Amniotic stem cell (primary cell): ENCODE measurements around the gene HTR3A.
"Not testable (repeated sequence)": the region's sequence is repeated elsewhere in the genome, so short reads cannot be mapped to it uniquely, and the experiment has no call there.

Experiments
- DNase-seq: peaks from one replicate; lab custom pipeline; 2025; lab: John Stamatoyannopoulos, UW

Gene HTR3A

GRCh38 chr11:113974741-113975470, at the start of gene HTR3A:
HTR3A (plus strand) TSS chr11:113975108; CDS start chr11:113975326, 218 bp downstream.
- DNase-seq, result no peak

GRCh38 chr11:113926273-113927197, 48.4 kb upstream of the HTR3A start:
- DNase-seq, result no peak

GRCh38 chr11:113928311-113928710, 46.6 kb upstream of the HTR3A start:
- no peak for DNase-seq

- DNase-seq, result no peak
Observed at GRCh38 chr11:113932788-113933187, 42.1 kb upstream of the HTR3A start.

GRCh38 chr11:113934193-113934592, 40.7 kb upstream of the HTR3A start:
- DNase-seq, result not testable (repeated sequence)

- no peak for DNase-seq
Observed at GRCh38 chr11:113934761-113935160, 40.1 kb upstream of the HTR3A start.

GRCh38 chr11:113935858-113936257, 39.0 kb upstream of the HTR3A start:
- no peak for DNase-seq

- no peak for DNase-seq
Observed at GRCh38 chr11:113937918-113938317, 37.0 kb upstream of the HTR3A start.

- DNase-seq, result no peak
Observed at GRCh38 chr11:113942256-113942655, 32.7 kb upstream of the HTR3A start.

GRCh38 chr11:113946162-113946561, 28.7 kb upstream of the HTR3A start:
- DNase-seq, result not testable (repeated sequence)

GRCh38 chr11:113947994-113948393, 26.9 kb upstream of the HTR3A start:
- DNase-seq, result no peak

- no peak for DNase-seq
Observed at GRCh38 chr11:113949891-113950290, 25.0 kb upstream of the HTR3A start.

- no peak for DNase-seq
Observed at GRCh38 chr11:113951537-113951936, 23.4 kb upstream of the HTR3A start.

GRCh38 chr11:113952070-113952469, 22.8 kb upstream of the HTR3A start:
- no peak for DNase-seq

GRCh38 chr11:113952588-113952987, 22.3 kb upstream of the HTR3A start:
- DNase-seq, result no peak

GRCh38 chr11:113954235-113954634, 20.7 kb upstream of the HTR3A start:
- DNase-seq, result no peak

- DNase-seq, result no peak
Observed at GRCh38 chr11:113956986-113957385, 17.9 kb upstream of the HTR3A start.

- DNase-seq, result no peak
Observed at GRCh38 chr11:113960702-113961330, 14.1 kb upstream of the HTR3A start.

GRCh38 chr11:113967361-113967760, 7.5 kb upstream of the HTR3A start:
- no peak for DNase-seq

GRCh38 chr11:113971506-113972195, 3.3 kb upstream of the HTR3A start:
- DNase-seq, result no peak

GRCh38 chr11:113977071-113977490, 2.2 kb downstream of the HTR3A start:
- DNase-seq, result no peak

- DNase-seq, result no peak
Observed at GRCh38 chr11:113977701-113978100, 2.8 kb downstream of the HTR3A start.
